ENCODE results near the gene PRR9. TPM values are rescaled to one million over a fixed set of nuclear protein-coding genes. Genes with fewer than 3 reads are reported as not detected.

PRR9 gene
- total and polyA plus RNA-seq, 2 of the 8 experiments (the other 6 are each of a cell fraction or from before 2014, with no cell fraction given): not detected

DNA sequence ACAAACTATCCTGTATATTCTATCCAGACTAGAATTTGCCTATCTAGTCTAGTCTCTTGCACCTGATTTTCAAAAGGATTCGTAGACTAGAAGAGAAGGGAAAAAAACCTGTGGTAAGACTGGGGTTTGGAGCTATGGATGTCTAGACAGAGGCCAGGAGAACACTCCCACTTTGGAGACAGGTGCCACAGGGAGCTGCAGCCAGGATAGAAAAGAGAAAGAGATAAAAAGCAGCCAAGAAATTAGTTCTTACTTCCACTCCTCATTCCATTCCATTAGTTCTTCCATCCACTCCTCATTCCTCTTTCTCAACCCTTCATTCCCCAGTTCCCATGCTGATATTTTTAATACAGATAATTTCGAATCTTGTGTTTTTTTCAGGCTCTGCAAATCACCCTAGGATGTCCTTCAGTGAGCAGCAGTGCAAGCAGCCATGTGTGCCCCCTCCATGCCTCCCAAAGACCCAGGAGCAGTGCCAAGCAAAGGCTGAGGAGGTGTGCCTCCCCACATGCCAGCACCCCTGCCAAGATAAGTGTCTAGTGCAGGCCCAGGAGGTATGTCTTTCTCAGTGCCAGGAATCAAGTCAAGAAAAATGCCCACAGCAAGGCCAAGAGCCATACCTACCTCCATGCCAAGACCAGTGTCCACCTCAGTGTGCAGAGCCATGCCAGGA lies 496 bp downstream of the PRR9 start (continued):
- TF ChIP-seq, protein P1, sequence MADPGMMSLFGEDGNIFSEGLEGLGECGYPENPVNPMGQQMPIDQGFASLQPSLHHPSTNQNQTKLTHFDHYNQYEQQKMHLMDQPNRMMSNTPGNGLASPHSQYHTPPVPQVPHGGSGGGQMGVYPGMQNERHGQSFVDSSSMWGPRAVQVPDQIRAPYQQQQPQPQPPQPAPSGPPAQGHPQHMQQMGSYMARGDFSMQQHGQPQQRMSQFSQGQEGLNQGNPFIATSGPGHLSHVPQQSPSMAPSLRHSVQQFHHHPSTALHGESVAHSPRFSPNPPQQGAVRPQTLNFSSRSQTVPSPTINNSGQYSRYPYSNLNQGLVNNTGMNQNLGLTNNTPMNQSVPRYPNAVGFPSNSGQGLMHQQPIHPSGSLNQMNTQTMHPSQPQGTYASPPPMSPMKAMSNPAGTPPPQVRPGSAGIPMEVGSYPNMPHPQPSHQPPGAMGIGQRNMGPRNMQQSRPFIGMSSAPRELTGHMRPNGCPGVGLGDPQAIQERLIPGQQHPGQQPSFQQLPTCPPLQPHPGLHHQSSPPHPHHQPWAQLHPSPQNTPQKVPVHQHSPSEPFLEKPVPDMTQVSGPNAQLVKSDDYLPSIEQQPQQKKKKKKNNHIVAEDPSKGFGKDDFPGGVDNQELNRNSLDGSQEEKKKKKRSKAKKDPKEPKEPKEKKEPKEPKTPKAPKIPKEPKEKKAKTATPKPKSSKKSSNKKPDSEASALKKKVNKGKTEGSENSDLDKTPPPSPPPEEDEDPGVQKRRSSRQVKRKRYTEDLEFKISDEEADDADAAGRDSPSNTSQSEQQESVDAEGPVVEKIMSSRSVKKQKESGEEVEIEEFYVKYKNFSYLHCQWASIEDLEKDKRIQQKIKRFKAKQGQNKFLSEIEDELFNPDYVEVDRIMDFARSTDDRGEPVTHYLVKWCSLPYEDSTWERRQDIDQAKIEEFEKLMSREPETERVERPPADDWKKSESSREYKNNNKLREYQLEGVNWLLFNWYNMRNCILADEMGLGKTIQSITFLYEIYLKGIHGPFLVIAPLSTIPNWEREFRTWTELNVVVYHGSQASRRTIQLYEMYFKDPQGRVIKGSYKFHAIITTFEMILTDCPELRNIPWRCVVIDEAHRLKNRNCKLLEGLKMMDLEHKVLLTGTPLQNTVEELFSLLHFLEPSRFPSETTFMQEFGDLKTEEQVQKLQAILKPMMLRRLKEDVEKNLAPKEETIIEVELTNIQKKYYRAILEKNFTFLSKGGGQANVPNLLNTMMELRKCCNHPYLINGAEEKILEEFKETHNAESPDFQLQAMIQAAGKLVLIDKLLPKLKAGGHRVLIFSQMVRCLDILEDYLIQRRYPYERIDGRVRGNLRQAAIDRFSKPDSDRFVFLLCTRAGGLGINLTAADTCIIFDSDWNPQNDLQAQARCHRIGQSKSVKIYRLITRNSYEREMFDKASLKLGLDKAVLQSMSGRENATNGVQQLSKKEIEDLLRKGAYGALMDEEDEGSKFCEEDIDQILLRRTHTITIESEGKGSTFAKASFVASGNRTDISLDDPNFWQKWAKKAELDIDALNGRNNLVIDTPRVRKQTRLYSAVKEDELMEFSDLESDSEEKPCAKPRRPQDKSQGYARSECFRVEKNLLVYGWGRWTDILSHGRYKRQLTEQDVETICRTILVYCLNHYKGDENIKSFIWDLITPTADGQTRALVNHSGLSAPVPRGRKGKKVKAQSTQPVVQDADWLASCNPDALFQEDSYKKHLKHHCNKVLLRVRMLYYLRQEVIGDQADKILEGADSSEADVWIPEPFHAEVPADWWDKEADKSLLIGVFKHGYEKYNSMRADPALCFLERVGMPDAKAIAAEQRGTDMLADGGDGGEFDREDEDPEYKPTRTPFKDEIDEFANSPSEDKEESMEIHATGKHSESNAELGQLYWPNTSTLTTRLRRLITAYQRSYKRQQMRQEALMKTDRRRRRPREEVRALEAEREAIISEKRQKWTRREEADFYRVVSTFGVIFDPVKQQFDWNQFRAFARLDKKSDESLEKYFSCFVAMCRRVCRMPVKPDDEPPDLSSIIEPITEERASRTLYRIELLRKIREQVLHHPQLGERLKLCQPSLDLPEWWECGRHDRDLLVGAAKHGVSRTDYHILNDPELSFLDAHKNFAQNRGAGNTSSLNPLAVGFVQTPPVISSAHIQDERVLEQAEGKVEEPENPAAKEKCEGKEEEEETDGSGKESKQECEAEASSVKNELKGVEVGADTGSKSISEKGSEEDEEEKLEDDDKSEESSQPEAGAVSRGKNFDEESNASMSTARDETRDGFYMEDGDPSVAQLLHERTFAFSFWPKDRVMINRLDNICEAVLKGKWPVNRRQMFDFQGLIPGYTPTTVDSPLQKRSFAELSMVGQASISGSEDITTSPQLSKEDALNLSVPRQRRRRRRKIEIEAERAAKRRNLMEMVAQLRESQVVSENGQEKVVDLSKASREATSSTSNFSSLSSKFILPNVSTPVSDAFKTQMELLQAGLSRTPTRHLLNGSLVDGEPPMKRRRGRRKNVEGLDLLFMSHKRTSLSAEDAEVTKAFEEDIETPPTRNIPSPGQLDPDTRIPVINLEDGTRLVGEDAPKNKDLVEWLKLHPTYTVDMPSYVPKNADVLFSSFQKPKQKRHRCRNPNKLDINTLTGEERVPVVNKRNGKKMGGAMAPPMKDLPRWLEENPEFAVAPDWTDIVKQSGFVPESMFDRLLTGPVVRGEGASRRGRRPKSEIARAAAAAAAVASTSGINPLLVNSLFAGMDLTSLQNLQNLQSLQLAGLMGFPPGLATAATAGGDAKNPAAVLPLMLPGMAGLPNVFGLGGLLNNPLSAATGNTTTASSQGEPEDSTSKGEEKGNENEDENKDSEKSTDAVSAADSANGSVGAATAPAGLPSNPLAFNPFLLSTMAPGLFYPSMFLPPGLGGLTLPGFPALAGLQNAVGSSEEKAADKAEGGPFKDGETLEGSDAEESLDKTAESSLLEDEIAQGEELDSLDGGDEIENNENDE (IDR thresholded peaks at IDR 0.05; ENCODE audit: insufficient replicate concordance, low read length): no peak
- TF ChIP-seq RXRA (IDR thresholded peaks at IDR 0.05; ENCODE audit: insufficient read depth, low read depth, low read length): no peak
- TF ChIP-seq SRF (IDR thresholded peaks at IDR 0.05; ENCODE audit: low read depth, low read length): no peak
- no peak for TF ChIP-seq CHD2 (IDR thresholded peaks at IDR 0.05; ENCODE audit: low read length)
- no peak for TF ChIP-seq RAD21 (IDR thresholded peaks at IDR 0.05 in 1 of 2, conservative IDR thresholded peaks at IDR 0.05 in 1 of 2; ENCODE audit: low read depth in 2 of 2, low read length in 2 of 2)
- TF ChIP-seq JUND (IDR thresholded peaks at IDR 0.05; ENCODE audit: low read length): no peak
- no peak for TF ChIP-seq ZNF274 (IDR thresholded peaks at IDR 0.05; ENCODE audit: borderline replicate concordance, extremely low read depth, low read length)
- TF ChIP-seq SIX5 (IDR thresholded peaks at IDR 0.05; ENCODE audit: low read depth, low read length): no peak
- no peak for TF ChIP-seq CTBP2 (IDR thresholded peaks at IDR 0.05; ENCODE audit: borderline replicate concordance, insufficient read depth, insufficient read length, low read length)
- TF ChIP-seq CEBPB (IDR thresholded peaks at IDR 0.05; ENCODE audit: low read depth, low read length): no peak
- TF ChIP-seq POLR2A (IDR thresholded peaks at IDR 0.05; ENCODE audit: control extremely low read depth in 1 of 2, low read depth in 2 of 2, low read length in 2 of 2): no peak
- no peak for TF ChIP-seq SP2 (IDR thresholded peaks at IDR 0.05; ENCODE audit: low read length)

Data from H1 (cell line).